ENCODE data around the gene CD19. TPM values are rescaled to one million over a fixed set of nuclear protein-coding genes. Genes with fewer than 3 reads are reported as not detected.
"Not testable (repeated sequence)": the region's sequence is repeated elsewhere in the genome, so short reads cannot be mapped to it uniquely, and the experiment has no call there.

The CD19 gene
- total and polyA plus RNA-seq, 2 donors (not counting 1 experiment from before 2014, with no cell fraction given) = under 0.01 to 0.05 TPM

GRCh38 chr16:28975158-28975599 lies 43.4 kb downstream of the CD19 start:
- no peaks in the 10 kb centered on the region for H4K20me1 ChIP-seq (ENCODE audit: control insufficient read depth, extremely low read depth, insufficient read depth, low read length)
- H3K36me3 ChIP-seq (ENCODE audit: control insufficient read depth, insufficient read depth, low read length) = peaks cover 5% of the 10 kb centered on the region
- no peaks in the 10 kb centered on the region for H3K27me3 ChIP-seq (ENCODE audit: control insufficient read depth, insufficient read depth, low read length)
- H3K4me3 ChIP-seq (replicated peaks in 1 of 4; ENCODE audit: control extremely low read depth in 1 of 4, insufficient read depth in 1 of 4, low read depth in 3 of 4, low read length in 4 of 4) = peak overlapping the region; percentile 92 to 98 (median 94)
- H3K79me2 ChIP-seq (ENCODE audit: control insufficient read depth, insufficient read depth, low read length) = peaks cover 25% of the 10 kb centered on the region
- peaks cover 2% of the 10 kb centered on the region for H3K4me1 ChIP-seq (ENCODE audit: control insufficient read depth, extremely low read depth, insufficient read depth, low read length)
- TF ChIP-seq CTCF (conservative IDR thresholded peaks at IDR 0.05 in 1 of 2, IDR thresholded peaks at IDR 0.05 in 1 of 2; ENCODE audit: low read depth in 1 of 2, low read length in 2 of 2) (no peak), EZH2 (IDR thresholded peaks at IDR 0.05; ENCODE audit: low read length, missing control alignments) (no peak)
- peak in 1 of 2 donors; percentile 5 for DNase-seq (ENCODE audit: low read depth in 2 of 2)
- no peaks in the 10 kb centered on the region for H3K9me3 ChIP-seq (ENCODE audit: control insufficient read depth, insufficient read depth, low read depth, low read length)
- peak overlapping the region; percentile 95 for H2AFZ ChIP-seq (ENCODE audit: low read length)
- peak overlapping the region; percentile 90 for H3K27ac ChIP-seq (ENCODE audit: insufficient read depth, low read length)
- H3K9ac ChIP-seq (ENCODE audit: insufficient read depth, low read length) = peak overlapping the region; percentile 88
- peak overlapping the region; percentile 86 for H3K4me2 ChIP-seq (ENCODE audit: extremely low read depth, insufficient read depth, low read length)

GRCh38 chr16:28977703-28978662 lies 46.2 kb downstream of the CD19 start:
- H3K27ac ChIP-seq (ENCODE audit: insufficient read depth, low read length) = no peak overlapping the region
- H3K4me2 ChIP-seq (ENCODE audit: extremely low read depth, insufficient read depth, low read length) = no peak overlapping the region
- no peaks in the 10 kb centered on the region for H3K9me3 ChIP-seq (ENCODE audit: control insufficient read depth, insufficient read depth, low read depth, low read length)
- TF ChIP-seq CTCF (conservative IDR thresholded peaks at IDR 0.05 in 1 of 2, IDR thresholded peaks at IDR 0.05 in 1 of 2; ENCODE audit: low read depth in 1 of 2, low read length in 2 of 2) = peak in 1 of 2 donors; percentile 35
- TF ChIP-seq EZH2 (IDR thresholded peaks at IDR 0.05; ENCODE audit: low read length, missing control alignments) = no peak
- H2AFZ ChIP-seq (ENCODE audit: low read length) = no peak overlapping the region
- H4K20me1 ChIP-seq (ENCODE audit: control insufficient read depth, extremely low read depth, insufficient read depth, low read length) = no peaks in the 10 kb centered on the region
- H3K27me3 ChIP-seq (ENCODE audit: control insufficient read depth, insufficient read depth, low read length) = no peaks in the 10 kb centered on the region
- peaks cover 25% of the 10 kb centered on the region for H3K79me2 ChIP-seq (ENCODE audit: control insufficient read depth, insufficient read depth, low read length)
- no peak for DNase-seq (ENCODE audit: low read depth in 2 of 2)
- no peak overlapping the region for H3K9ac ChIP-seq (ENCODE audit: insufficient read depth, low read length)
- peaks cover 19% of the 10 kb centered on the region for H3K36me3 ChIP-seq (ENCODE audit: control insufficient read depth, insufficient read depth, low read length)
- peaks cover 2% of the 10 kb centered on the region for H3K4me1 ChIP-seq (ENCODE audit: control insufficient read depth, extremely low read depth, insufficient read depth, low read length)
- no peak overlapping the region for H3K4me3 ChIP-seq (replicated peaks in 1 of 4; ENCODE audit: control extremely low read depth in 1 of 4, insufficient read depth in 1 of 4, low read depth in 3 of 4, low read length in 4 of 4)

GRCh38 chr16:28980330-28980729 lies 48.6 kb downstream of the CD19 start:
- H3K36me3 ChIP-seq (ENCODE audit: control insufficient read depth, insufficient read depth, low read length) = peaks cover 19% of the 10 kb centered on the region
- H3K27ac ChIP-seq (ENCODE audit: insufficient read depth, low read length); H3K9me3 ChIP-seq (ENCODE audit: control insufficient read depth, insufficient read depth, low read depth, low read length); H3K4me2 ChIP-seq (ENCODE audit: extremely low read depth, insufficient read depth, low read length); H3K27me3 ChIP-seq (ENCODE audit: control insufficient read depth, insufficient read depth, low read length); H4K20me1 ChIP-seq (ENCODE audit: control insufficient read depth, extremely low read depth, insufficient read depth, low read length); H3K9ac ChIP-seq (ENCODE audit: insufficient read depth, low read length); DNase-seq (ENCODE audit: low read depth in 2 of 2); H3K4me3 ChIP-seq (replicated peaks in 1 of 4; ENCODE audit: control extremely low read depth in 1 of 4, insufficient read depth in 1 of 4, low read depth in 3 of 4, low read length in 4 of 4); H2AFZ ChIP-seq (ENCODE audit: low read length); H3K4me1 ChIP-seq (ENCODE audit: control insufficient read depth, extremely low read depth, insufficient read depth, low read length): not testable (repeated sequence)
- peaks cover 18% of the 10 kb centered on the region for H3K79me2 ChIP-seq (ENCODE audit: control insufficient read depth, insufficient read depth, low read length)
